MCF 10A (cell line): ENCODE results near the gene TMEM117. TPM values are rescaled to one million over a fixed set of nuclear protein-coding genes. Genes with fewer than 3 reads are reported as not detected.

ENCODE experiments used
- BruUV-seq: library from RNA; stranded (reverse); fragments of 400-500 nt; replicated peaks from 2 replicates; lab custom pipeline; 2021; lab: Mats Ljungman, UMichigan
- CTCF ChIA-PET: fragments of 300-600 bp; sonication (Branson Sonifier 250); formaldehyde crosslinking; extraction: SDS; loops from one replicate; lab custom pipeline; 2021; ENCODE audit warnings: antibody characterized with exemption, inconsistent platforms; lab: Yijun Ruan, JAX
- POLR2A ChIA-PET: fragments of 300-600, 350-650 bp; sonication (Branson Sonifier 250); formaldehyde crosslinking; extraction: SDS; loops from one replicate; lab custom pipeline; 2020; ENCODE audit warnings: antibody characterized with exemption, inconsistent platforms; lab: Yijun Ruan, JAX
- DNase-seq: peaks from one replicate; pipeline ENCODE4 v3.0.0-alpha.2; 2018; ENCODE audit not compliant: unreplicated experiment
- H3K27ac Mint-ChIP-seq: one replicate; pipeline ENCODE4 v1.8.0; 2022; ENCODE audit warnings: mild to moderate bottlenecking, low read depth, mixed read lengths; ENCODE audit not compliant: unreplicated experiment
- H3K27me3 Mint-ChIP-seq: one replicate; pipeline ENCODE4 v1.8.0; 2022; ENCODE audit warnings: mixed read lengths; ENCODE audit not compliant: insufficient read depth, unreplicated experiment
- H3K36me3 Mint-ChIP-seq: one replicate; pipeline ENCODE4 v1.8.0; 2022; ENCODE audit warnings: mild to moderate bottlenecking, moderate library complexity, mixed read lengths; ENCODE audit not compliant: insufficient read depth, unreplicated experiment
- H3K4me1 Mint-ChIP-seq: one replicate; pipeline ENCODE4 v1.8.0; 2022; ENCODE audit warnings: mixed read lengths; ENCODE audit not compliant: insufficient read depth, unreplicated experiment
- H3K4me3 Mint-ChIP-seq: one replicate; pipeline ENCODE4 v1.8.0; 2022; ENCODE audit warnings: mild to moderate bottlenecking, moderate library complexity, mixed read lengths; ENCODE audit not compliant: unreplicated experiment
- H3K9me3 Mint-ChIP-seq: one replicate; pipeline ENCODE4 v1.8.0; 2022; ENCODE audit warnings: mixed read lengths; ENCODE audit not compliant: unreplicated experiment
- intact Hi-C: fragments of 100-400 bp; cut with micrococcal nuclease; formaldehyde crosslinking; loops from 2 replicates; pipeline ENCODE4 v1.14.1; 2022
- total RNA-seq: library from RNA; stranded (reverse); gene quantifications from 2 replicates; pipeline ENCODE4 v1.2.3, GENCODE V29; 2022
- TF ChIP-seq, protein P1 (sequence below): fragments of 200-600 bp; IDR thresholded peaks from one replicate; pipeline ENCODE4 v1.8.0; 2022; ENCODE audit warnings: antibody characterized with exemption, mild to moderate bottlenecking; ENCODE audit not compliant: unreplicated experiment

Gene TMEM117
- total RNA-seq, 1 experiment from 2014 or later, result 3.2 TPM

- Mint-ChIP-seq H3K9me3 (no peaks in the 10 kb centered on the region), H3K36me3 (no peaks in the 10 kb centered on the region), H3K4me1 (no peaks in the 10 kb centered on the region), H3K4me3 (no peak overlapping the region), H3K27ac (no peak overlapping the region), H3K27me3 (no peaks in the 10 kb centered on the region)
- ChIA-PET POLR2A (interaction anchor here (1.0 to 1.5 kb wide), 3 partner anchors 11 to 18 kb away, joined by 3 to 8 read pairs (median 4); partner anchors contain the start of gene TWF1), CTCF (interaction anchor here (0.6 to 1.3 kb wide), 4 partner anchors 18 to 133 kb away, joined by 3 to 7 read pairs (median 3); partner anchors contain the start of gene TWF1)
- DNase-seq, result no peak
- intact Hi-C loops, result no loop called here
- no TSS peak for BruUV-seq
- TF ChIP-seq, protein P1, sequence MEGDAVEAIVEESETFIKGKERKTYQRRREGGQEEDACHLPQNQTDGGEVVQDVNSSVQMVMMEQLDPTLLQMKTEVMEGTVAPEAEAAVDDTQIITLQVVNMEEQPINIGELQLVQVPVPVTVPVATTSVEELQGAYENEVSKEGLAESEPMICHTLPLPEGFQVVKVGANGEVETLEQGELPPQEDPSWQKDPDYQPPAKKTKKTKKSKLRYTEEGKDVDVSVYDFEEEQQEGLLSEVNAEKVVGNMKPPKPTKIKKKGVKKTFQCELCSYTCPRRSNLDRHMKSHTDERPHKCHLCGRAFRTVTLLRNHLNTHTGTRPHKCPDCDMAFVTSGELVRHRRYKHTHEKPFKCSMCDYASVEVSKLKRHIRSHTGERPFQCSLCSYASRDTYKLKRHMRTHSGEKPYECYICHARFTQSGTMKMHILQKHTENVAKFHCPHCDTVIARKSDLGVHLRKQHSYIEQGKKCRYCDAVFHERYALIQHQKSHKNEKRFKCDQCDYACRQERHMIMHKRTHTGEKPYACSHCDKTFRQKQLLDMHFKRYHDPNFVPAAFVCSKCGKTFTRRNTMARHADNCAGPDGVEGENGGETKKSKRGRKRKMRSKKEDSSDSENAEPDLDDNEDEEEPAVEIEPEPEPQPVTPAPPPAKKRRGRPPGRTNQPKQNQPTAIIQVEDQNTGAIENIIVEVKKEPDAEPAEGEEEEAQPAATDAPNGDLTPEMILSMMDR, result no peak
Observed at GRCh38 chr12:43824207-43824775, 11.6 kb upstream of the TMEM117 start.

DNA sequence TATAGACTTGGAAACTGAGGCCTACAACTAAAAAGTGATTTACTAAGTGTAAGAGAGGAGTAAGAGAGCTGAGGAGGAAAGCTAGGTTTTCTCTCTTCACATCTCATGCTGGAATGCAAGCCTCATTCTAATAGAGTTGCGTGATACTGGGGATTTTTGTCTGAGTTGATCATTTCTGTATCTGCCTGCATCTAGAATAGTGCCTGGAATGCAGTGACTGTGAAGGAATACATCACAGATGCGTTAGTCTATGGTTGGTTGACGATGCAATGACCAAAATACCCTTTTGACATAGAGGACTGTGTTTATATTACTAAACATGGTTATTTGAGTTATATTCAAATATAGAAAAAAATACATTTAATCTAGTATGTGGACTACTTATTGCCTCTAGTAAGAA lies 9.2 kb upstream of the TMEM117 start:
- no peaks in the 10 kb centered on the region for H3K27me3 Mint-ChIP-seq
- TF ChIP-seq, protein P1, result no peak
- no peaks in the 10 kb centered on the region for H3K4me1 Mint-ChIP-seq
- H3K9me3 Mint-ChIP-seq, result no peaks in the 10 kb centered on the region
- H3K36me3 Mint-ChIP-seq, result no peaks in the 10 kb centered on the region
- no peak overlapping the region for H3K27ac Mint-ChIP-seq
- CTCF ChIA-PET, result interaction anchor here (0.6 to 0.9 kb wide), 3 partner anchors 11 to 249 kb away, joined by 3 read pairs; no protein-coding TSS in a partner anchor
- no peak for DNase-seq
- intact Hi-C loops, result no loop called here
- no peak overlapping the region for H3K4me3 Mint-ChIP-seq
- POLR2A ChIA-PET, result interaction anchor here (0.6 to 1.3 kb wide), 2 partner anchors 20 to 47 kb away, joined by 3 to 4 read pairs; partner anchors contain the start of gene TWF1
- BruUV-seq, result no TSS peak

DNA sequence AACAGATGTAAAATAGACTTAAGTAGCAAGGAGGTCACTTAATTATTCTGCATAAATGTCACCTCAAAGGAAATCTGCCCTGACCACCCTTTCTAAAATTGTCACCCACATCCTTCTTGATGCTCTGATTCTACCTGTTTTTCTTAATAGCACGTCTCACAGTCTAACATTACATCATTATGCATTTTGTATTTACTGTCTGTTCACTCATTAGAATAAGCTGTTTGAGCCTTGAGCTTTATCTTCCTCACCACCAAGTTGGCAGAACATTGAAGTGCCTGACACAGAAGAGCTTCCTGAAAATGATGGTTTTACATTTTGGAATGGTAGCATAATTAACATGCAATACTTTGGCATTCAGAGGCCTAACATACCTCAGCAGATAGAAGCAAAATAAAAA lies 8.8 kb upstream of the TMEM117 start:
- DNase-seq, result no peak
- BruUV-seq, result no TSS peak
- intact Hi-C loops, result no loop called here
- ChIA-PET CTCF (interaction anchor here (0.6 kb wide), 1 partner anchor 18 kb away, joined by 3 read pairs; no protein-coding TSS in a partner anchor), POLR2A (interaction anchor here (0.6 kb wide), 1 partner anchor 47 kb away, joined by 3 read pairs; no protein-coding TSS in a partner anchor)
- TF ChIP-seq, protein P1, result no peak
- H3K4me3 Mint-ChIP-seq, result no peak overlapping the region
- H3K4me1 Mint-ChIP-seq, result no peaks in the 10 kb centered on the region
- no peaks in the 10 kb centered on the region for H3K36me3 Mint-ChIP-seq
- H3K9me3 Mint-ChIP-seq, result no peaks in the 10 kb centered on the region
- no peaks in the 10 kb centered on the region for H3K27me3 Mint-ChIP-seq
- H3K27ac Mint-ChIP-seq, result no peak overlapping the region

DNA sequence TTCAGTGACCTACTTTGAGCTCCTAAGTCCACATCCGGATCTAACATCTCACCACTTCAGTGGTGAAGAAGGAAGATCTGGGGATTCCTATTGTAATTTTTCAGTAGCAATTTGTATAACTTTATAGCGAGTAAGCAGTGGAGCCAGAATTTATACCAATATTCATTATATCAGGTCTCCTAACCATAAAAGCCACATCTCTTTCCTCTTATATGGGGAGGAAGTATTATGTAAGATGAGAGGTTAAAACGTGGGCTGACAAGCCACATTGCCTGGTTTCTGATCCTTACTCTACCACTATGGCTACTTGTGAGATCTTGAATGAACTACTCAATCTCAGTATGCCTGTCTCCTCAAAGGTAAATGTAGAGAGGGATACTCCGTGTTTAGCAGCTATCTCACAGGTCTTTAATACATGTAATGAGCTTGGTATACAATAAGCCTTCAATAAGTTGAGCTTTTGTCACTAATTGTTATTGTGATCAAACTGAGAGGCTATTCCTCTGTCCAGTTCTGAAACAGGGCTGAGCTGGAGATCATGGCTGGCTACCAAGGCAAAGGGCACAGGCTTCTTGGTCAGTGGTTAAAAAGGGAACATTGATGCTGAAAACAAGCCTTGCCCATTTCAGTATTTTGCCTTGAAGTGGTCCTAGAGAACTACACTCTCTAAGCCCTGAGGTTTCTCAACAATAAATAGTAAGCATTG lies 3.3 kb upstream of the TMEM117 start:
- no peak for DNase-seq
- POLR2A ChIA-PET, result interaction anchor here (10.5 kb wide), 1 partner anchor 24 kb away, joined by 152 read pairs; the partner anchor contains the start of gene TWF1
- TF ChIP-seq, protein P1, result no peak

More for the DNA sequence above, 3.3 kb upstream of the TMEM117 start:
- no peaks in the 10 kb centered on the region for H3K27me3 Mint-ChIP-seq
- peaks cover 7% of the 10 kb centered on the region for H3K4me1 Mint-ChIP-seq
- CTCF ChIA-PET, result interaction anchor here (1.0 kb wide), 2 partner anchors 21 to 49 kb away, joined by 3 read pairs; no protein-coding TSS in a partner anchor
- intact Hi-C loops, result no loop called here
- H3K36me3 Mint-ChIP-seq, result no peaks in the 10 kb centered on the region
- no peak overlapping the region for H3K27ac Mint-ChIP-seq
- BruUV-seq, result no TSS peak
- no peak overlapping the region for H3K4me3 Mint-ChIP-seq
- no peaks in the 10 kb centered on the region for H3K9me3 Mint-ChIP-seq
